Psoas muscle (tissue), 8 donors: ENCODE results near the gene GLUD1. TPM values are rescaled to one million over a fixed set of nuclear protein-coding genes. Genes with fewer than 3 reads are reported as not detected.

Experiments used
- ATAC-seq, 4 donors: fragments of 200-7000 bp; cut with Tn5 transposase; one replicate each; pipeline ENCODE4 v1.9.1; 2020; ENCODE audit warnings: moderate library complexity in 3 of 4, mild to moderate bottlenecking in 2 of 4
- DNase-seq, 2 donors: peaks; one replicate each; pipeline ENCODE4 v3.0.0-alpha.2; 2020
- H3K27ac ChIP-seq: fragments of 200-600 bp; one replicate; pipeline ENCODE4 v1.8.0; 2022
- H3K27me3 ChIP-seq, 3 donors: fragments of 200-600 bp in 1 of 3; one replicate each; pipeline versions ENCODE4 v1.6.1 to v1.8.0; 2013 to 2022; ENCODE audit warnings: low read length in 2 of 3, mild to moderate bottlenecking in 2 of 3, moderate library complexity in 1 of 3; ENCODE audit not compliant: insufficient read depth in 3 of 3
- H3K36me3 ChIP-seq, 2 donors: fragments of 200-600 bp in 1 of 2; one replicate each; pipeline versions ENCODE4 v1.6.1 to v1.8.0; 2013 to 2022; ENCODE audit warnings: low read depth in 1 of 2, mild to moderate bottlenecking in 1 of 2, moderate library complexity in 1 of 2; ENCODE audit not compliant: insufficient read depth in 1 of 2
- H3K4me1 ChIP-seq: fragments of 200-600 bp; one replicate; pipeline ENCODE4 v1.8.0; 2022
- H3K4me3 ChIP-seq: fragments of 200-600 bp; one replicate; pipeline ENCODE4 v1.8.0; 2022; ENCODE audit warnings: mild to moderate bottlenecking
- H3K9me3 ChIP-seq: fragments of 200-600 bp; one replicate; pipeline ENCODE4 v1.8.0; 2022
- CTCF ChIP-seq: fragments of 200-600 bp; IDR thresholded peaks from one replicate; pipeline ENCODE4 v1.8.0; 2022; ENCODE audit warnings: antibody characterized with exemption
- WGBS, 3 donors: extraction: QIAGEN DNeasy Blood & Tissue Kit; methylation state at CpG; one replicate each; pipeline versions ENCODE4 v1.1.6 to v1.1.7; 2013; 5-methylcytosine and 5-hydroxymethylcytosine counted together
- intact Hi-C, 2 donors: fragments of 100-400 bp; cut with DNase I; formaldehyde crosslinking; loops; one replicate each; pipeline versions ENCODE4 v1.11.0 to v1.14.2; 2022
- polyA plus RNA-seq, 3 donors: library from polyadenylated mRNA; stranded (reverse); fragments of 200-250 nt; gene quantifications; one replicate each; pipeline ENCODE4 v1.2.3, GENCODE V29; 2013
- total RNA-seq, 4 donors: library from RNA; stranded (reverse); fragmentation: NEBNext Ultra II Directional in 2 of 4; extraction: Animal tissue kit (Norgen Biotek cat#: 25700) in 2 of 4; gene quantifications; one replicate each; pipeline versions ENCODE4 v1.2.1 to v1.2.4, GENCODE V29; 2021 to 2023
- donor health status: healthy with polysubstance abuse.
- donor health status: DM: no; HTN: no; CAD: no; lungs with moderate emphysema.
- donor health status: Bipolar disorder and iron deficiency.
- donor health status: healthy.
- donor health status: DM: yes; HTN: yes; CAD: no.
- donor health status: DM: no; HTN: no; CAD: no.
- donor health status: DM: no; HTN: no; CAD: no.
- donor health status: DM: yes; HTN: yes; CAD: no.

Gene GLUD1
- total and polyA plus RNA-seq, 7 donors, result 42.3 to 70.8 (median 57.0) TPM

- no peak for TF ChIP-seq CTCF
Measured at GRCh38 chr10:87066178-87066577, 28.5 kb downstream of the GLUD1 start.

GRCh38 chr10:87064651-87065050 is 30.0 kb downstream of the GLUD1 start:
- Histone ChIP-seq H3K9me3 (no peaks in the 10 kb centered on the region), H3K27me3 (no peaks in the 10 kb centered on the region), H3K27ac (no peak overlapping the region), H3K4me3 (no peak overlapping the region), H3K4me1 (no peaks in the 10 kb centered on the region), H3K36me3 (peaks cover 15 to 96% of the 10 kb centered on the region in 2 donors)
- WGBS, 3 donors, result 80 to 88% (median 84%) methylated on average over 5 of the region's 5 CpGs
- TF ChIP-seq CTCF, result no peak
- intact Hi-C loops, result no loop called here
- DNase-seq (no peak), ATAC-seq (no peak)

More at GRCh38 chr10:87066178-87066577, 28.5 kb downstream of the GLUD1 start:
- Histone ChIP-seq H3K27ac (no peak overlapping the region), H3K36me3 (peaks cover 11 to 95% of the 10 kb centered on the region in 2 donors), H3K4me3 (no peak overlapping the region), H3K9me3 (no peaks in the 10 kb centered on the region), H3K4me1 (no peaks in the 10 kb centered on the region), H3K27me3 (no peaks in the 10 kb centered on the region)
- DNase-seq (no peak), ATAC-seq (no peak)
- intact Hi-C loops, result no loop called here
- 91 to 98% (median 92%) methylated on average over 2 of the region's 2 CpGs for WGBS, 3 donors

- Histone ChIP-seq H3K4me1 (no peaks in the 10 kb centered on the region), H3K4me3 (no peak overlapping the region), H3K27ac (no peak overlapping the region), H3K36me3 (peaks cover 7 to 99% of the 10 kb centered on the region in 2 donors), H3K27me3 (no peaks in the 10 kb centered on the region), H3K9me3 (no peaks in the 10 kb centered on the region)
- no peak for DNase-seq
- WGBS, 3 donors, result 92 to 97% (median 94%) methylated on average over 6 of the region's 6 CpGs
- ATAC-seq, result no peak
- no peak for TF ChIP-seq CTCF
- intact Hi-C loops, result no loop called here
Measured at GRCh38 chr10:87060280-87060928, 34.2 kb downstream of the GLUD1 start.

GRCh38 chr10:87059401-87059800 is 35.2 kb downstream of the GLUD1 start:
- DNase-seq (no peak), ATAC-seq (no peak)
- no peak for TF ChIP-seq CTCF
- Histone ChIP-seq H3K27me3 (no peaks in the 10 kb centered on the region), H3K4me1 (no peaks in the 10 kb centered on the region), H3K4me3 (no peak overlapping the region), H3K27ac (no peak overlapping the region), H3K9me3 (no peaks in the 10 kb centered on the region), H3K36me3 (peaks cover 4 to 100% of the 10 kb centered on the region in 2 donors)
- intact Hi-C loops, result no loop called here
- WGBS, 3 donors, result 97 to 98% (median 97%) methylated on average over 1 of the region's 1 CpG

- H3K9me3 ChIP-seq, result no peaks in the 10 kb centered on the region
- WGBS, 3 donors, result 61 to 68% (median 67%) methylated on average over 1 of the region's 1 CpG
- H3K4me1 ChIP-seq, result peaks cover 3% of the 10 kb centered on the region
- no peak overlapping the region for H3K27ac ChIP-seq
- intact Hi-C loops, result no loop called here
- ATAC-seq (no peak), DNase-seq (no peak)
- H3K27me3 ChIP-seq, result no peaks in the 10 kb centered on the region
- H3K4me3 ChIP-seq, result no peak overlapping the region
- H3K36me3 ChIP-seq, result peaks cover 6 to 99% of the 10 kb centered on the region in 2 donors
- no peak for TF ChIP-seq CTCF
Measured at GRCh38 chr10:87058171-87058570, 36.5 kb downstream of the GLUD1 start.
